Hepatocyte (in vitro differentiated cells): ENCODE measurements around the gene MAP4K3. TPM values are rescaled to one million over a fixed set of nuclear protein-coding genes. Genes with fewer than 3 reads are reported as not detected.
"Not testable (repeated sequence)": the region's sequence is repeated elsewhere in the genome, so short reads cannot be mapped to it uniquely, and the experiment has no call there.

ENCODE experiments used
- DNase-seq: peaks from one replicate; pipeline ENCODE4 v3.0.0-alpha.2; 2016; ENCODE audit warnings: low spot score
- H2AFZ ChIP-seq: fragments of 200-600 bp; sonication (generic); 2 replicates; pipeline ENCODE4 v1.6.0; 2016; ENCODE audit warnings: antibody characterized with exemption, mild to moderate bottlenecking
- H3K27ac ChIP-seq: fragments of 200-600 bp; sonication (generic); 2 replicates; pipeline ENCODE4 v1.5.1; 2016; ENCODE audit warnings: mild to moderate bottlenecking
- H3K27me3 ChIP-seq: fragments of 200-600 bp; sonication (generic); 2 replicates; pipeline ENCODE4 v1.6.1; 2016
- H3K36me3 ChIP-seq: fragments of 200-600 bp; sonication (generic); replicated peaks from 2 replicates; pipeline ENCODE4 v1.5.1; 2016; ENCODE audit warnings: low read depth; ENCODE audit not compliant: insufficient read depth
- H3K4me1 ChIP-seq: fragments of 200-600 bp; sonication (generic); 2 replicates; pipeline ENCODE4 v1.5.1; 2016; ENCODE audit warnings: mild to moderate bottlenecking, moderate library complexity; ENCODE audit not compliant: insufficient read depth
- H3K4me2 ChIP-seq: fragments of 200-600 bp; sonication (generic); 2 replicates; pipeline ENCODE4 v1.6.0; 2016
- H3K4me3 ChIP-seq: fragments of 200-600 bp; sonication (generic); 2 replicates; pipeline ENCODE4 v1.5.1; 2016; ENCODE audit warnings: mild to moderate bottlenecking
- H3K79me2 ChIP-seq: fragments of 200-600 bp; sonication (generic); 2 replicates; pipeline ENCODE4 v1.6.0; 2017; ENCODE audit warnings: mild to moderate bottlenecking
- H3K9me2 ChIP-seq: fragments of 200-600 bp; sonication (generic); replicated peaks from 2 replicates; pipeline ENCODE4 v1.6.0; 2017; ENCODE audit warnings: mild to moderate bottlenecking; ENCODE audit not compliant: insufficient read depth
- H3K9me3 ChIP-seq: fragments of 200-600 bp; sonication (generic); 2 replicates; pipeline ENCODE4 v1.5.1; 2016; ENCODE audit warnings: low read depth, mild to moderate bottlenecking
- H4K20me1 ChIP-seq: fragments of 200-600 bp; sonication (generic); 2 replicates; pipeline ENCODE4 v1.6.0; 2016; ENCODE audit warnings: mild to moderate bottlenecking; ENCODE audit not compliant: insufficient read depth, poor library complexity, severe bottlenecking
- CTCF ChIP-seq: fragments of 200-600 bp; sonication (generic); IDR thresholded peaks from 2 replicates; pipeline ENCODE4 v1.5.1; 2016; ENCODE audit warnings: antibody characterized with exemption, mild to moderate bottlenecking; ENCODE audit not compliant: poor library complexity
- EZH2 ChIP-seq: fragments of 200-600 bp; sonication (generic); IDR thresholded peaks from 2 replicates; pipeline ENCODE4 v1.6.1; 2016; ENCODE audit warnings: antibody characterized with exemption, mild to moderate bottlenecking, borderline replicate concordance
- EZH2phosphoT487 ChIP-seq: fragments of 200-600 bp; sonication (generic); IDR thresholded peaks from one replicate; pipeline ENCODE4 v1.6.1; 2018; ENCODE audit warnings: antibody characterized with exemption, mild to moderate bottlenecking, low read depth, moderate library complexity; ENCODE audit not compliant: unreplicated experiment, severe bottlenecking
- WGBS: methylation state at CpG from one replicate; pipeline ENCODE4 v1.1.6; 2016; ENCODE audit warnings: low lambda C conversion rate; ENCODE audit errors: missing lambda C conversion rate; 5-methylcytosine and 5-hydroxymethylcytosine counted together
- polyA plus RNA-seq: library from polyadenylated mRNA; unstranded; fragments of >200 nt; fragmentation: Nextera tagmentation; extraction: Ambion mirVana; gene quantifications from 2 replicates; pipeline ENCODE4 v1.2.1, GENCODE V29; 2016
- total RNA-seq: library from RNA; depleted of rRNA; stranded (reverse); fragments of >200 nt; gene quantifications from 2 replicates; pipeline ENCODE4 v1.2.3, GENCODE V29; 2014

MAP4K3 gene
- total and polyA plus RNA-seq, 2 experiments from 2014 or later, result 24.5 to 65.1 TPM

- H3K4me2 ChIP-seq, result no peak overlapping the region
- H3K36me3 ChIP-seq, result no peaks in the 10 kb centered on the region
- H4K20me1 ChIP-seq, result no peaks in the 10 kb centered on the region
- peaks cover 61% of the 10 kb centered on the region for H3K79me2 ChIP-seq
- no peaks in the 10 kb centered on the region for H3K9me2 ChIP-seq
- peaks cover 24% of the 10 kb centered on the region for H3K9me3 ChIP-seq
- H3K4me3 ChIP-seq, result no peak overlapping the region
- TF ChIP-seq EZH2phosphoT487 (no peak), CTCF (no peak)
- 98% methylated on average over 4 of the region's 4 CpGs for WGBS
- H3K27me3 ChIP-seq, result no peaks in the 10 kb centered on the region
- DNase-seq, result no peak
- H3K4me1 ChIP-seq, result no peaks in the 10 kb centered on the region
- H3K27ac ChIP-seq, result no peak overlapping the region
- H2AFZ ChIP-seq, result no peak overlapping the region
Observed at GRCh38 chr2:39362595-39362994, 74.5 kb downstream of the MAP4K3 start.

GRCh38 chr2:39361511-39361910, 75.6 kb downstream of the MAP4K3 start:
- Histone ChIP-seq H3K4me3 (no peak overlapping the region), H3K36me3 (no peaks in the 10 kb centered on the region), H2AFZ (no peak overlapping the region), H3K27ac (no peak overlapping the region), H4K20me1 (no peaks in the 10 kb centered on the region), H3K9me2 (no peaks in the 10 kb centered on the region), H3K4me2 (no peak overlapping the region), H3K27me3 (no peaks in the 10 kb centered on the region), H3K79me2 (peaks cover 59% of the 10 kb centered on the region), H3K9me3 (peaks cover 24% of the 10 kb centered on the region), H3K4me1 (no peaks in the 10 kb centered on the region)
- DNase-seq, result no peak
- TF ChIP-seq CTCF (no peak), EZH2phosphoT487 (no peak), EZH2 (no peak)

- not testable (repeated sequence) for H3K9me2 ChIP-seq, DNase-seq, H4K20me1 ChIP-seq, H3K27me3 ChIP-seq, H3K27ac ChIP-seq, H3K4me1 ChIP-seq, H3K4me2 ChIP-seq, H3K36me3 ChIP-seq, H2AFZ ChIP-seq, H3K4me3 ChIP-seq
- Histone ChIP-seq H3K79me2 (peaks cover 62% of the 10 kb centered on the region), H3K9me3 (peaks cover 24% of the 10 kb centered on the region)
- 97% methylated on average over 2 of the region's 2 CpGs for WGBS
Observed at GRCh38 chr2:39360342-39360741, 76.7 kb downstream of the MAP4K3 start.

GRCh38 chr2:39359453-39360038, 77.5 kb downstream of the MAP4K3 start:
- Histone ChIP-seq H3K27ac (no peak overlapping the region), H3K4me1 (no peaks in the 10 kb centered on the region), H3K36me3 (no peaks in the 10 kb centered on the region), H3K4me3 (no peak overlapping the region), H3K27me3 (no peaks in the 10 kb centered on the region), H3K4me2 (no peak overlapping the region), H3K79me2 (peaks cover 60% of the 10 kb centered on the region), H3K9me3 (peaks cover 24% of the 10 kb centered on the region), H4K20me1 (no peaks in the 10 kb centered on the region), H2AFZ (no peak overlapping the region), H3K9me2 (no peaks in the 10 kb centered on the region)
- 99% methylated on average over 5 of the region's 5 CpGs for WGBS
- no peak for DNase-seq
- TF ChIP-seq EZH2phosphoT487 (no peak), CTCF (no peak), EZH2 (no peak)
